Spleen (tissue), 7 donors: Measurements from ENCODE around the gene TJP3.
A peak's percentile ranks its signal among the peaks of the same experiment; 100 is the strongest.

Experiments
- CTCF ChIP-seq, 11 experiments: fragments of 200-600 bp in 7 of 11; fragments of 450-650 bp in 4 of 11; sonication (generic) in 4 of 11; IDR thresholded peaks in 8 of 11; conservative IDR thresholded peaks in 3 of 11; 1 replicate in 7 of 11; 2 replicates in 4 of 11; pipeline versions ENCODE4 v1.4.0 to v1.8.0; 2016 to 2021; ENCODE audit warnings: antibody characterized with exemption in 11 of 11, inconsistent platforms in 4 of 11, mild to moderate bottlenecking in 1 of 11
- POLR2A ChIP-seq, 3 donors: fragments of 450-650 bp; IDR thresholded peaks; one replicate each; pipeline ENCODE4 v1.5.1; 2017; ENCODE audit warnings: antibody characterized with exemption in 3 of 3, mild to moderate bottlenecking in 1 of 3
- POLR2AphosphoS5 ChIP-seq, 3 donors: sonication (generic); formaldehyde crosslinking; IDR thresholded peaks; one replicate each; pipeline ENCODE4 v1.5.1; 2017; ENCODE audit warnings: antibody characterized with exemption in 3 of 3
- donor health status: DM: no; HTN: no; CAD: no; lungs with moderate emphysema.
- donor health status: DM: no; HTN: no; CAD: no.
- donor health status: DM: no; HTN: no; CAD: no.

GRCh38 chr19:3658870-3659745 is 49.1 kb upstream of the TJP3 start:
- no peak for TF ChIP-seq CTCF (IDR thresholded peaks at IDR 0.05 in 8 of 11, conservative IDR thresholded peaks at IDR 0.05 in 3 of 11)
- peak in 2 of 3 donors; percentile 49 to 62 for TF ChIP-seq POLR2AphosphoS5 (IDR thresholded peaks at IDR 0.05)
- no peak for TF ChIP-seq POLR2A (IDR thresholded peaks at IDR 0.05)
